Esophagus muscularis mucosa (tissue), 3 donors: ENCODE results near the gene SCAMP1.

Source experiments
- CTCF ChIP-seq, 3 experiments: fragments of 200-600 bp in 2 of 3; fragments of 450-650 bp in 1 of 3; sonication (generic) in 2 of 3; IDR thresholded peaks; one replicate each; pipeline ENCODE4 v1.5.1; 2017 to 2019; ENCODE audit warnings: antibody characterized with exemption in 3 of 3, mild to moderate bottlenecking in 2 of 3, moderate library complexity in 1 of 3
- POLR2AphosphoS5 ChIP-seq, 2 donors: sonication (generic); formaldehyde crosslinking; IDR thresholded peaks; one replicate each; pipeline ENCODE4 v1.6.1; 2017; ENCODE audit warnings: antibody characterized with exemption in 2 of 2

GRCh38 chr5:78405829-78406750 is 45.7 kb downstream of the SCAMP1 start:
- TF ChIP-seq POLR2AphosphoS5 (IDR thresholded peaks at IDR 0.05), result no peak
- TF ChIP-seq CTCF (IDR thresholded peaks at IDR 0.05), result no peak
